ENCODE results near the gene ACTR6.
"Not testable (repeated sequence)": the region's sequence is repeated elsewhere in the genome, so short reads cannot be mapped to it uniquely, and the experiment has no call there.

The ACTR6 gene

DNA sequence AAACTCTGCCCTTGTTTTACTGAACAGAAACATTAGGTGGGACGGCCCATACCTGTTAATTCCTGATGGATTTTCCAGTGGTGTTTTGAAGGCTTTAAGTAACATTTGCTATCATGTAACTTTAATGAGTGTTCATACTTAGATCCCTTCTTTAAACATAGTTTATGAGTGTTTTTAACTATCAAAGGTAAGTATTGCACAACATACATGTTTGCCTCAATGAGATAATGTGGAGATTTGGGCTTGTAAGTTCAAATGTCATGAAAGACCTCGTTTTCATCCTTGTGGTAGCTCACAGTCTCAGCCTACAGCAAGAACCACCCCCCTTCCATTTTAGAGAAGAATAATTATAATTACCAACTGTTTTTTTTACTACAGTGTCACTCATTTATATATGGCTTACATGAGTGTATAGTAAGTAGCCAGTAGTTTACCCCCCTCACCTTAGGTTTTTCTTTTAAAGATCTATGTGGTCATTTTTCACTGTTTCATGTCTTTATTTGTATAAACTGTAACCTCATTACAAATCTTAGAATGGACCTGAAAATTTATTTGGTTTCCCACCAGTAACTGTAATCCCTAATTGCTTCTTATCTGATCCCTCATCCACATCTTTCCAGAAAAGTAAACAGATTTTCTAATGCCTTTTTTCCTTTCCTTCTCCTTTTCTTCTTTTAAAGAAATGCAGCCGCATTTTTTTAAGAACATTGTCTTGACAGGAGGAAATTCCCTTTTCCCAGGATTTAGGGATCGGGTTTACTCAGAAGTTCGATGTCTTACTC lies 18.9 kb downstream of the ACTR6 start:
- no peak for DNase-seq (ENCODE audit: low read depth, low spot score)

DNA sequence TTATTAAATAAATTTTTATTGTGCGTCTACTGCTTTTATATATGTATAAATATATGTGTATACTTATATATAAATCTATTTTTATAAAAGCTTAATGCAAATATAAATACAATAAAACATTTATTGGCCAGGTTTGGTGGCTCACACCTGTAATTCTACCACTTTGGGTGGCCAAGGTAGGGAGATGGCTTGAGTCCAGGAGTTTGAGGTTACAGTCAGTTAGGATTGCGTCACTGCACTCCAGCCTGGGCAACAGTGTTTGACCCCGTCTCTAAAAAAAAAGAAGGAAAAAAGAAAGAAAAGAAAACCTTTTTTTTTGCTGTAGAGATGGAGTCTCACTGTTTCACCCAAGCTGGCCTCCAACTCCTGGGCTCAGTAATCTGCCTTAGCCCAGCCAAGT lies 20.9 kb downstream of the ACTR6 start:
- DNase-seq (ENCODE audit: low read depth, low spot score), result no peak

- DNase-seq (ENCODE audit: low read depth, low spot score), result not testable (repeated sequence)
Measured at GRCh38 chr12:100222173-100222572, 21.6 kb downstream of the ACTR6 start.

- no peak for DNase-seq (ENCODE audit: low read depth, low spot score)
Measured at GRCh38 chr12:100225491-100225890, 24.9 kb downstream of the ACTR6 start.

GRCh38 chr12:100229036-100229635 lies 28.5 kb downstream of the ACTR6 start:
- peak; percentile 18 for DNase-seq (ENCODE audit: low read depth, low spot score)

DNA sequence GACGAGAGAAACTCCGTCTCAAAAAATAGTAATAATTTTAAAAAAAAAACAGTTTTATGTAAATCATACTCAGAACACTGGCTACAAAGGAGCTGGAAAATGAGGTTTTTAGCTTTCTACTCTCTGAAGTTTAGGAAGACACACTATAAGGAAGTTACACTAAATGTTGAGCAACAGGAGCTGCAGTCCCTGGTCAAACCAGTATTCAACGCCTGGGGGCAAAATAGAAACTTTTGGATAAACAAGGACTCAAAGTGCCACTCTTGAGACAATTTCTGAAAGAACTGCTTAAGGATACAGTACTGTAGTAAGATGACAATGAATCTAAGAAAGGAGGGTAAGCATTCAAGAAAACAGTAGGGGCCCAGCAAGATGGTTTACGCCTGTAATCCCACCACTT lies 29.3 kb downstream of the ACTR6 start:
- peak; percentile 71 for DNase-seq (ENCODE audit: low read depth, low spot score)

DNA sequence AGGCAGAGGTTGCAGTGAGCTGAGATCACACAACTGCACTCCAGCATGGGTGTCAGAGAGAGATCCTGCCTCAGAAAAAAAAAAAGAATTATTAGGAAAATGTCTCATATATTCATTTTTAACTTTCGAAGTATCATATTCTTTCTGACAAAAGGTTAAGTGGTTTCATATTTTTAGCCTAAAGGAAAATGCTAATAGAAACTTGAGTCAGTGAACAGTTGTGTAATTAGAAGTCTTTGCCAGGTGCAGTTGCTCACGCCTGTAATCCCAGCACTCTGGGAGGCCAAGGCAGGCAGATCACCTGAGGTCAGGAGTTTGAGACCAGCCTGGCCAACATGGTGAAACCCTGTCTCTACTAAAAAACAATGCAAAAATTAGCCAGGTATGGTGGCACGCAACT lies 31.3 kb downstream of the ACTR6 start:
- DNase-seq (ENCODE audit: low read depth, low spot score), result not testable (repeated sequence)

- peak; percentile 60 for DNase-seq (ENCODE audit: low read depth, low spot score)
Measured at GRCh38 chr12:100234166-100234565, 33.6 kb downstream of the ACTR6 start.

DNA sequence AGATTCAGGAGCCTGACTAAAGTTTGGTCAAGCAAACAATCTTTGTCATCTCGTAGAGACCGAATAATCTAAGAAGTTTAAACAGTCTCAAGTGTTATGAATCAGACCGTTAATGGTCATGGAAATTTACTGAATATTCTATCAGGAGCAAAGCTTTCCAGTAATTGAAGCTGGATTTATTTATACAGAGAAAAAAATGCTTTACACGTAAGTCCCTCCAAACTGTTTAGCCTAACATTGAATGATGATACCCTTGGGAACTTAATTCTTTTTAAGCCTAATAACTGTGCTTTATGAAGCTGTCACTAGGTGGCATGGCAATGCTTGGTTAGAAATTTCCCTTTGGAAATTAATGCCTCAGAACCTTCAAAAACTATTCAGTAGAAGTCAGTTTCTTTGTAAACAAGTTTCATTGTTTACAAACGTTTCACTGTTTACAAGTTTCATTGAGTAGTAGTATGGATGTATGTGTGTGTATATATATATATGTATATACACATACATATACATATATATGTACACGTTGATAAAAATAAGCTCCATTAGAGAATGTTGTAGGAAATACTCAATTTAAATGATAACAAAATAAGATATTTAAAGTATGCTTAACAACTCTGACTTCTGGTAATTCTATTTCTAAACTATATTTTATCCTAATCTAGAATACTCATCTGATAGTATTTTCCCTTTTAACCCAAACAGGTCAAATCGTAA lies 34.1 kb downstream of the ACTR6 start:
- DNase-seq (ENCODE audit: low read depth, low spot score), result no peak

- DNase-seq (ENCODE audit: low read depth, low spot score), result no peak
Measured at GRCh38 chr12:100238801-100239200, 38.2 kb downstream of the ACTR6 start.

DNA sequence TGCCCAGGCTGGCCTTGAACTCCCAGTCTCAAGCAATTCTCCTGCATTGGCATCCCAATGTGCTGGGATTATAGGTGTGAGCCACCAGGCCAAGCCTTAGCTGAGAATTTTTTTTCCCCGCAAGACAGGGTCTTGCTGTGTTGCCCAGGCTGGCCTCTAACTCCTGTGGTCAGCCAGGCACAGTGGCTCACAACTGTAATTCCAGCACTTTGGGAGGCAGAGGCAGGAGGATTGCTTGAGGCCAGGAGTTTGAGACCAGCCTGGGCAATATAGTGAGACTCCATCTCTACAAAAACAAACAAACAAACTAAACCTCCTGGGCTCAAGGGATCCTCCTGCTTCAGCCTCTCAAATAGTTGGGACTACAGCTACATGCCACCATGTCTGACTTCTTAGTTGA lies 39.0 kb downstream of the ACTR6 start:
- DNase-seq (ENCODE audit: low read depth, low spot score), result no peak

- DNase-seq (ENCODE audit: low read depth, low spot score), result no peak
Measured at GRCh38 chr12:100243137-100243536, 42.5 kb downstream of the ACTR6 start.

GRCh38 chr12:100247765-100248164 lies 47.1 kb downstream of the ACTR6 start:
- DNase-seq (ENCODE audit: low read depth, low spot score), result no peak

DNA sequence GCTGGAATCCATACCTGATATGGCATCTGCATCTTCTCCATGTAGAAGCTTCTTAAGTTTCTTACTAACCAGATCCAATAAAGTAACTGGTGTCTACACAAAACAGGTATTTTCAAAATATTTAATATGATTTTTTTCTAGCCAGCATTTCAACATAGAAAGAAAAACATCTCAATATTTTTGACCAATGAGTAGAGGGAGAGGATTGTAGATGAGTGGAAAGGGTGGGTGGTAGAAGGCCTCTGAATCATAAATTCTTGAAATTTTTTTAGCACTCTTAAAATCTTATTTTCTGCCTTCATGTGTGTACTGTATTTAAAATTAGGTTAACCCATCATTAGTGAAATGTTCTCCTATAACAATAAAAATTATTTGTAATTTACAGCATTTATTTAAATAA lies 48.3 kb downstream of the ACTR6 start:
- no peak for DNase-seq (ENCODE audit: low read depth, low spot score)

DNA sequence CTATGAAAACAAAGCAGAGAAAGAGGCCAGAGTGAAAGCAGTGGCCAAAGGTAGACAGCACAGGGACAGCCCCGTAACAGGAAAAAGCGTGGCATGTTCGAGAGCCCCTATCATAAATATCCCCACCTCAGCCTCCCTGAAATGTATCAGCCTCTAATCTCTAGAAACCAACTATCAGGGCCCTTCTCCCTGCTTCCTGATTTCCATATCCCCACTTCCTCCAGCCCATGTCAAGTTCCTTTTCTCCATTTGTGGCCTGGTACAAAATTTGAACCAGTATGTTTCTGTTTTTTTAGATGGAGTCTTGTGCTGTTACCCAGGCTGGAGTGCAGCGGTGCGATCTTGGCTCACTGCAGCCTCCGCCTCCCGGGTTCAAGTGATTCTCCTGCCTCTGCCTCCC lies 49.3 kb downstream of the ACTR6 start:
- DNase-seq (ENCODE audit: low read depth, low spot score), result no peak

DNA sequence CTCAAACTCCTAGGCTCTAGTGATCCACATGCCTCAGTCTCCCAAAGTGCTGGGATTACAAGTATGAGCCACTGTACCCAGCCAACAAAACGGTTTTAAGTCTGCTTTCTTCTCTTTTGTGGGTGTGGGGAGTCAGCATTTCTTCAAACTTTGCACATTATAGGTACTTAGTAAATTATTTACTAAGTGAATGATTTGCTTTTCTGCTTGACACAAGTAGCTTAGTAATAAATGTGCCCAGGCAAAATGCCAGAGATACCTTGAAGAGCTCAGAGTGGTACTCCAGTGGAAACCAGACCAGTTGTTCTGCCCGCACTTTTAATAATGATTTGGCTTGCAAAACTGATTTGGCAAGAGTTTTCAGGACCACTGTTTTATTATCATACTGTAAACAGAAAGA lies 51.3 kb downstream of the ACTR6 start:
- DNase-seq (ENCODE audit: low read depth, low spot score), result no peak

DNA sequence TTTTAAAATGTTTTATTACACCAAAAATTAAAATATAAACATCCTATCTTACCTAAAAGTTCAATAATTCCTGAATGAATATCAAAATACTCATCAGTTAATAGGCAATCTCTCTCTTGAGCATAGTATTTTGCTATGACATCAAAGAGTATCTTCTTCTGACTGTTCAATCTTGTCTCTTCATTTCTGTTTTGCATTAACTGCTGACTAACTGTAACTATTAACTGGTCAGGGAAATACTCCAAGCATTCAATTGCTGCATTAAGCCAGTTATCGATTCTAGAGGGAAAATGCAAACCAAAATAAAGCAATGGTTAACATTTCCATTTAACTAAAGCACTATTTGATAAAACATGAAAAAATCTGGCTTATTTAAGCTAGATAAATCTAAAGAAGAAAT lies 52.8 kb downstream of the ACTR6 start:
- DNase-seq (ENCODE audit: low read depth, low spot score), result no peak

DNA sequence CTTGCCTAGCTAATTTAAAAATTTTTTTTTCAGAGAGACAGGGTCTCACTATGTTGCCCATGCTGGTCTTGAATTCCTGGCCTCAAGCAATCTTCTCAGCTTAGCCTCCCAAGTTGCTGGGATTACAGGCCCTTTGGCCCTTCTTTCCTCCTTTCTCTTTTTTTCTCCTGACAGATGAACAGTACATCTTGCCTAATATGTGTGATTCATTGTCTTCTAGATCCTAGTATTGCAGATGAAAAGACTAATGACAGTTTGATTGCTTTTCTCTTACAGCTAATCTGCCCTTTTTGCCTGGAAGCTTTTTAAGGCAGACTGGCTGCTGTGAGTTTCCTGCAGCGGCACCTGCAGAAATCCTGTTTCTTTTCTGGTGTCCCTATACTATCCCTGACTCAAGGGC lies 54.3 kb downstream of the ACTR6 start:
- no peak for DNase-seq (ENCODE audit: low read depth, low spot score)

DNA sequence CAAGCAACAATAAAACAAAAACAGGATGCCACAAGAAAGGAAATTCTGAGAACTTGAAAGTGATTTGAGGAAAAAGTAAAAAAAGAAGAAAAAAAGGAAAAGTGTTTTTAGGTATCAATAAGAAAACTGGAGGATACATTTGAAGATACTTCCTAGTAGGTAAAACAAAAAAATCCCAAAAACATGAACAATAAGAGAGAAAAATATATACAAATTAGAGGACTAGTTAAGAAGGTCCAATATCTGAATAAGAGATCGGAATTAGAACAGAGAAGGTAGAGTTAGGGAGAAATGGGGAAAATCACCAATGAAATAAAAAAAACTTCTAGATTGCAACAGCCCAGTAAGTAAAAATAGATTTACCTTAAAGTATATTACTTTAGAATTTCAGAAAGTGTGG lies 57.5 kb downstream of the ACTR6 start:
- DNase-seq (ENCODE audit: low read depth, low spot score), result no peak

DNA sequence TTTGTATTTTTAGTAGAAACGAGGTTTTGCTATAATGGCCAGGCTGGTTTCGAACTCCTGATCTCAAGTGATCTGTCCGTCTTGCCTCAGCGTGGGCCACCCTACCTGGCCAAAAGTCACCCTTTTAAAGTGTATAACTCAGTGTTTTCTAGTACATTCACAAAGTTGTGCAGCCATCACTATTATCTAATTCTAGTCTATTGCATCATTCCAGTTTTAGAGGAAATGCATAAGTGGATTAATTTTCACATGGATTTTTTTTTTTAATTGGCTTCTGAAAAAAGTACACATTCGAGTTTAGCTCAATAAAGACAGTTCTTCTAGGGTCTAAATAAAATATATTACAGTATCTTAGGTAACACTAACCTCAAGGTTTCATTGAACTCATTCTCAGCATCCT lies 62.5 kb downstream of the ACTR6 start:
- DNase-seq (ENCODE audit: low read depth, low spot score), result no peak

DNA sequence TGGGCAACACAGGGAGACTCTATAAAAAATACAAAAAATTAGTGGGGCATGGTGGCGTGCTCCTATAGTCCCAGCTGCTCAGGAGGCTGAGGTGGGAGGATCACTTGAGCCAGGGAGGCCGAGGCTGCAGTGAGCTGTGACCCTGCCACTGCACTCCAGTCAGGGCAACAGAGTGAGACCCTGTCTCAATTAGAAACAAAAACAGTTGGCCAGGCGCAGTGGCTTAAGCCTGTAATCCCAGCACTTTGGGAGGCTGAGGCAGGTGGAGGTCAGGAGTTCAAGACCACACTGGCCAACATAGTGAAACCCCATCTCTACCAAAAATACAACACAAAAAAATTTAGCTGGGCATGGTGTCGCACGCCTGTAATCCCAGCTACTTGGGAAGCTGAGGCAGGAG lies 64.5 kb downstream of the ACTR6 start:
- DNase-seq (ENCODE audit: low read depth, low spot score), result not testable (repeated sequence)

GRCh38 chr12:100265732-100266584 lies 65.3 kb downstream of the ACTR6 start:
- DNase-seq (ENCODE audit: low read depth, low spot score), result no peak
